ENCODE results near the gene ICOSLG.
"Not testable (repeated sequence)": the region's sequence is repeated elsewhere in the genome, so short reads cannot be mapped to it uniquely, and the experiment has no call there.

The ICOSLG gene, protein sequence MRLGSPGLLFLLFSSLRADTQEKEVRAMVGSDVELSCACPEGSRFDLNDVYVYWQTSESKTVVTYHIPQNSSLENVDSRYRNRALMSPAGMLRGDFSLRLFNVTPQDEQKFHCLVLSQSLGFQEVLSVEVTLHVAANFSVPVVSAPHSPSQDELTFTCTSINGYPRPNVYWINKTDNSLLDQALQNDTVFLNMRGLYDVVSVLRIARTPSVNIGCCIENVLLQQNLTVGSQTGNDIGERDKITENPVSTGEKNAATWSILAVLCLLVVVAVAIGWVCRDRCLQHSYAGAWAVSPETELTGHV

DNA sequence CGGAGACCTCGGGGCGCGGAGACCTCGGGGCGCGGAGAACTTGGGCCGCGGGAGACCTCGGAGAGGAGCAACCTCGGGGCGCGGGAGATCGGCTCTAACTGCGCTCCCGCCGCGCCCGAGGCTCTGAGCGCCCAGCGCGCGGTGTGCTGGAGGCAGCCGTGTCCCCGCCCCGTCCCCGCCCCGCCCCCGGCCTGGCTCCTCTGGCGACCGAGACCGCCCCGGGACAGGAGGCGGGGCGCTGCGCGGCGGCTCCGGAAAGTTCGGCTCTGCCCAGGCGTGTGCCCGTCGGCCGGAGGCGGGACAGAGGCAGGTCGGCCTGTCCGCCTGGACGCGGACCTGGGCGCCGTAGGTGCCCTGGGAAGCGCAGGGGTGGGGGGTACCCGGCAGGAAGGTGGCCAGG lies at the start of gene ICOSLG:
Gene ICOSLG (minus strand): TSS at position 102 of the 400 bp plus-strand sequence. CDS start 126 bp downstream, outside the sequence.
- DNase-seq: not testable (repeated sequence)

DNA sequence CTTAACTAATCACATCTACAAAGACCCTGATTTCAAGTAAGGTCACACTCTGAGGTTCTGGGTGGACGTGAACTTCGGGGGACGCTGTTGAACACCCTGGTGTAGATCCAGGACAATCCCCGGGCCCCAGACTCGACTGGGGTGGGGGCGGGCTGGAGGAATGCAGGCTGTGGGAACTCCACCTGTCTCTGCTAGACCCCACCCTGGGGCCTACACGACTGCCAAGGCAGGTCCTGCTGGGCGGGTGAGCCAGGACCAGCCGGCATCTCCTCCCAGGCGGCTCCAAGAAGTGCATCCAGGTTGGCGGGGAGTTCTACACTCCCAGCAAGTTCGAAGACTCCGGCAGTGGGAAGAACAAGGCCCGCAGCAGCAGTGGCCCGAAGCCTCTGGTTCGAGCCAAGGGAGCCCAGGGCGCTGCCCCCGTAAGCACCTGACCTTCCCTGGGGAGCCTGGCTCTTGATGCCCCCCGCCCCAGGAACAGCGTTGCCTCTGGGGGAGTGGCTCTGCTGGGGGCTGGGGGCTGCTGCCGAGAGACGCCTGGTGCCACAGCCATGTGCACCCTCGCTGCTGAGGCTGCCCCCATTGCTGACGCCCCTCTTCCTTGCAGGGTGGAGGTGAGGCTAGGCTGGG lies 48.8 kb upstream of the ICOSLG start:
- DNase-seq: no peak

DNA sequence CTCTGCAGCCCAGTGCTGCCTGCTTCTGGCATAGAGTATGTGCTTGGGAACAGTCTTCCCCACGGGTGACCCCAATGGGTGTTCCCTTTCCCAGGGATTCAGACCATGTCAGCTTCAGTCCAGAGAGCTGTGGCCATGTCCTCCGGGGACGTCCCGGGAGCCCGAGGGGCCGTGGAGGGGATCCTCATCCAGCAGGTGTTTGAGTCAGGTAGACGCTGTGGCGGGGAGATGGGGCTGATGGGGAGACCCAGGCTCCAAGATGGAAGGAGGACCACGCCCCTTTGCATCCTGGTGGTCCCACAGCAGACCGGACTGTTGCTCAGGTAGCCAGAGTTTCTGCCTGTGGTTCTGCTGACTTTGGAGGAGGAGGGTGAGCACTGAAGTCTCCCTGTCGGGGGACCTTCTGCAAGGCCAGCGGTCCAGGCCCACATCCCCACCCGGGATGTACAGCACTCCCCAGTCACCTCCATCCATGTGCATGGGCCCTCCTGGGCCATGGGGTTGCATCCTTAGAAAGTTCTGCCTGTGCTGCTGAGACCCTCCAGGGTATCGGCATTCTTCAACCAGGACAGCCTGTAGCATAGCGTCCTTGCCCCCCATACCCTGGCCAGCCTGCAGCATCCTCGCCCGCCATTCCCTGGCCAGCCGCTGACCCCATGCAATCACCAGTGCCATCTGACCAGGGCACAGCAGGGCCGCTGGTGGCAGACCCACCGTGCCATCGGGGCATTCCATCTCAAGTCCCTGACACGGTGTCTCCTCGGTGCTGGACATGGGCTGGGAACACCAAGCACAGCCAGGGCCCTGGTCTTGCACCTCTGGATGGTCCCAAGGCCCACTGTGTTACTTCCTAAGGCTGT lies 47.7 kb upstream of the ICOSLG start:
- no peak for DNase-seq

DNA sequence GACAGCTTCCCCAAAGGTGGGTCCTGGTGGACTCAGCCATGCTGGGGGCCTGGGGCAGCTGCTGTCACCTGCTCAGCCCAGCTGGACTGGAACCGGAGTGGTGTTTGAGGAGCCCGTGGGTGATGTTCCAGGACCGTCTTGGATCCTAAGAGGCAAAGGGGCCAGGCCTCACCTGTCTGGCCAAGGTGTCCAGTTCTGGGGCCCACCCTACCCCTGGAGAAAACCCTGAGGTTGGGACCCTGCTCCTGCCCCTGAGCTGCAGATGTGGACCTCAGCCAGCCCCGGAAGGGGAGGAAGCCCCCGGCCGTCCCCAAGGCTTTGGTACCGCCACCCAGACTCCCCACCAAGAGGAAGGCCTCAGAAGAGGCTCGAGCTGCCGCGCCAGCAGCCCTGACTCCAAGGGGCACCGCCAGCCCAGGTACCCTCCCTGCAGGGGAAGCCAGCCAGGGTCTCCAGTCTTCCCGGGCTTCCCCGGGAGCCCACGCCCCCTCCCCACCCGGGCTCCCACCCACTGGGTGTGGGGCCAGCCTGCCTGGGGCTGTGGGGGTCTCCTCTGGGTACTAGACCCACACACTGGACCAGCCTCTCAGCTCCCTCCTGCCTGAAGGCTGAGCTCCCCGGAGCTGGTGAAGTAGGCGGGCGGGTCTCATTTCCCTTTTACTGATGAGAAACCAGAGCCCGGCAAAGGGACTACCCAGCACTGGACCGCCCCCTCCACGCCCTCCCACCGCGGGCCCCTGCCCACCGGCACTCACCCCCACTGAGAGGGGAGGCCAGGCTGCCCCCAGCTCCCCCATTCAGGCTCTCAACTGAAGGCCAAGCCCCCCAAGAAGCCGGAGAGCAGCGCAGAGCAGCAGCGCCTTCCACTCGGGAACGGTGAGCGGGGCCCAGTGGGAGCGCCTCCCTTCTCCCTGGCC lies 46.2 kb upstream of the ICOSLG start:
- no peak for DNase-seq

DNA sequence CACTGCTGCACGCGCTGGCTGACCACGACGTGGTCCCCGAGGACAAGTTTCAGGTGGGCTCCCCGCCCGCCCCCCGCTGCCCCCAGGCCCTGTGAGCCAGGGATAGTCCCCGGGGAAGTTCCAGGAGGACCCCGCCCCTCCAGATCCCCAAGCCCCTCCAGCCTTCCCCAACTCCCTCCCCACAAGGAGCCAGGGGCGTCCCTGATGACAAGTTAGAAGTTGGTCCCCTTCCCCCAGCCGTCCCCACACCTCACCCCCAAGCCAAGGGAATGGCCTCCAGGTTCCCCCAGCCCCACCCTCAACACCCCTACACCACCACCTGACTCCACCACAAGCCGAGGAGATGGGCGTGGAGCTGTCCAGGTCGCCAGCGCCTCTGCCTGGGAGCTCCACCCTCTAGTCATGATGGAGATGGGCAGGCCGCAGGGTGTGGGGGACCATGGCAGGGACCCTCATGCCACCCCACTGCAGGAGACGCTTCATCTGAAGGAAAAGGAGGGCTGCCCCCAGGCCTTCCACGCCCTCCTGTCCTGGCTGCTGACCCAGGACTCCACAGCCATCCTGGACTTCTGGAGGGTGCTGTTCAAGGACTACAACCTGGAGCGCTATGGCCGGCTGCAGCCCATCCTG lies 45.5 kb upstream of the ICOSLG start:
- no peak for DNase-seq

DNA sequence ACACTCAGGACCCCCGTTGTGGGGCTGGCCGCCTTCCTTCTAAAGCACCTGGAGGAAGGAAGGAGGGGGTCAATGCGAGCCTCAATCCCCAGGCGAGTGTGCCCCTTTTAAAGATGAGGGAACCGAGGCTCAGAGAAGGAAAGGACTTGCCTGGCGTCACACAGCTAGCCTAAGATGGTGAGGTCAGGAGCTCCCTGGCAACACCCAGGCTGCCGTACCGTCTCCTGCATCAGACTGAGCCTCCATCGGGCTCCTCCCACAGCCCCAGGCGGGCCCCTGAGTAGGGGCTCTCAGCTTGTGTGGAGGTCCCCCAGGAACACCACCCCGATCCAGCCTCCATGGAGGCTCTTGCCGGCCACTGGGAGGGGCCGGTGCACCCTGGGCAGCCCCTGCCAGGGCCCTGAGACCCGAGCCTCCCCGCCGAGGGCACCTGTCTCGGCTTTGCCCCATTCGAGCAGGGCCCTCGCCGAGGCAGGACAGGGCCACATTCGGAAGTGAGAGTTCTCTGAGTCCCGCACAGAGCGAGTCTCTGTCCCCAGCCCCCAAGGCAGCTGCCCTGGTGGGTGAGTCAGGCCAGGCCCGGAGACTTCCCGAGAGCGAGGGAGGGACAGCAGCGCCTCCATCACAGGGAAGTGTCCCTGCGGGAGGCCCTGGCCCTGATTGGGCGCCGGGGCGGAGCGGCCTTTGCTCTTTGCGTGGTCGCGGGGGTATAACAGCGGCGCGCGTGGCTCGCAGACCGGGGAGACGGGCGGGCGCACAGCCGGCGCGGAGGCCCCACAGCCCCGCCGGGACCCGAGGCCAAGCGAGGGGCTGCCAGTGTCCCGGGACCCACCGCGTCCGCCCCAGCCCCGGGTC lies 44.6 kb upstream of the ICOSLG start, which contains the start of gene AIRE:
Gene AIRE (plus strand): TSS at position 739 of the 855 bp plus-strand sequence. CDS start 131 bp downstream, outside the sequence.
- no peak for DNase-seq

DNA sequence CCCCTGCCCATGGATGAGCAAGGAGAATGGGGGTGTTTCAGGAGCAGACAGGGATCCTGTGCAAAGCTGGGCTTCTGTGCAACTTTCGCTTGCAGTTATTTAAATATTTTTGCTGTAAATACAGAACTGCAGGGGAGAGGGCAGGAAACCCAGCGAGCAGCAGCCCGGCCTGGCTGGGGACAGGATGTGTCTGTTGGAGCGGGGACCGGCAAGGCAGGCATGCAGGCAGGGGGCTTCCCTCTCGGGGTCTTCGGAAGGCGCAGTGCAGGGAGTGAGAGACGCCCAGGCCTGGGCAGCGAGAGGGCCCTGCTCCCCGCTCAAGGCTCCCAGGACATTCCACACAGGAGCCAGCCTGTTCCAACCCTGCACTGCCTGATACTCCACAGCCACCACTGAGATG lies 43.2 kb upstream of the ICOSLG start:
- DNase-seq: no peak

DNA sequence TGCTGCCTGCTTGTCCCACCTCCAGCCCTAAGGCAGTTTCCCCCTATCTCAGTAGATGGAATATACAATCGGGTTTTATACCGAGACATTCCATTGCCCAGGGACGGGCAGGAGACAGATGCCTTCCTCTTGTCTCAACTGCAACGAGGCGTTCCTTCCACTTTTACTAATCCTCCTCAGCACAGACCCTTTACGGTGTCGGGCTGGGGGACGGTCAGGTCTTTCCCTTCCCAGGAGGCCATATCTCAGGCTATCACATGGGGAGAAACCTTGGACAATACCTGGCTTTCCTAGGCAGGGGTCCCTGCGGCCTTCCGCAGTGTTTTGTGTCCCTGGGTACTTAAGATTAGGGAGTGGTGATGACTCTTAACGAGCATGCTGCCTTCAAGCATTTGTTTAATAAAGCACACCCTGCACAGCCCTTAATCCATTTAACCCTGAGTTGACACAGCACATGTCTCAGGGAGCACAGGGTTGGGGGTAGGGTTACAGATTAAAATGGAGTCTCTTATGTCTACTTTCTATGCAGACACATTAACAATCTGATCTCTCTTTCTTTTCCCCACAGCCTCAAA lies 42.6 kb upstream of the ICOSLG start:
- DNase-seq: not testable (repeated sequence)

DNA sequence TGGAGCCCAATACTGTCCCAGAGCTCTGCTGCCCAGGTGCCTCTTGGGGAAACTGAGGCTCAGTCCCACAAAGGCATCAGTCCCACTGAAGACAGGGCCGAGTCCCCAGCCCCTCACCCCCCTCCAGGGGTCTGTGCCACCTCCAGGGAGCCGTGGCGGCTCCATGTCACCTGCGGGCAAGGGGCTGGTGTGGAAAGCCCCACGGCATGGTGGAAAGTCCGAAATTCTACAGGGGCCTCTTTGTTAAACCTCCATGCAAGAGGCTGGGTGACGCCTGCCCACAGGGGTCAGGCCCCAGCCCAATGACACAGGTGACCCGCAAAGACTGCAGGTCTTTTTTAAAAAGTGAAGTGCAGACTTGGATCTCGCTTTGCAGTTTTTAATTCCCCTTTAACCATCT lies 41.6 kb upstream of the ICOSLG start:
- no peak for DNase-seq

DNA sequence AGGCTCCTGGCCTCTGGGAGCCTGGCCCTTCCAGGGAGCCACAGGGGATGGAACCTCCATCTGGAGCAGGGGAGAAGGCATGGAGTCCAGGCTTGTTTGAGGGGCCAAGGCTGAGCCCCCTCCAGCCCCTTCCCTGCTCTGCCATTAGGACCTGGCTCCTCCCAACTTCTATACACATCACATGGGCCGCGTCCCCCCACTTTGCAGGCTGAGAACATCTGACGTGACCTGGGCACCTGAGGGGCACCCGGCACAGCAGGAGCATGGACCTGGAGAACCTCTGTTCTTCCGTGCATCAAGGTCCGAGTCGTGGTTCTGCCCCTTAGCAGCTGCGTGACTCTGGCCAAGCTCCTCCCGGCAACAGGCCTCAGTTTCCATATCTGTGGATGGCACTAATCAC lies 41.1 kb upstream of the ICOSLG start:
- DNase-seq: no peak

DNA sequence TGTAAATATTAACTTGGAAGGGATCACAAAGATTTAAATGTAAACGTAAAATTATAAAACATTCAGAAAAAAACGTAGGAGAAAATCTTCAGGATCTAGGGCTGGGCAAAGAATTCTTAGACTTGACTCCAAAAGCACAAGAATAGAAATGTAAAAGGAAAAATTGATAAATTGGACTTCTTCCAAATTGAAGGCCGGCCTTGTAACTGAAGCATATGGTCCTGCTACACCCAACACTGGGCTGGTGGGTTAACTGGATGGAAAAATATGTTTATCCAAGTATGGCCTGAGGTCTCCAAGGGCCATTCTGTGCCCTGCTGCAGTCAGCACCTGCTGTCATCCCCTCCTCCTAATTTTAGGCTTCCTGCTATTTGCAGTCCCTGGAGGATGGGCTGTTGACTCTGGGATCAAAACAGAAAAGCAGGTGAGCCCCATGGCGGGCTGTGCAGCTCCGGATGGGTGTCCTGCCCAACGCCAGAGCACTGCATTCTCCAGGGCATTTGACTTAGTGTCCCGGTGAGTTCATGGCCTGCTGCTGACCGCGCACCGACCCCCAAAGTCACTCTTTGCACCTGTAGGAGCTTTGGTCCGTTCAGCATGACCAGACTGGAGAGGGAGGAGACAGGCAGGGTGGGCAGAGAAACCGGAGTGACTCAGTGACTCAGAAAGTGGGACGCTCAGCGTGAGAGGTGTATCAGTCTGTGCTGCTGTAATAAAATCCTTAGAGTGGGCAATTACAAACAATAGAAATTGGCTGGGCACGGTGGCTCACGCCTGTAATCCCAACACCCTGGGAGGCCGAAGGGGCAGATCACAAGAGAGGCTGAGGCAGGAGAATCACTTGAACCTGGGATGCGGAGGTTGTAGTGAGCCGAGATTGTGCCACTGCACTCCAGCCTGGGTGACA lies 38.9 kb upstream of the ICOSLG start:
- no peak for DNase-seq

DNA sequence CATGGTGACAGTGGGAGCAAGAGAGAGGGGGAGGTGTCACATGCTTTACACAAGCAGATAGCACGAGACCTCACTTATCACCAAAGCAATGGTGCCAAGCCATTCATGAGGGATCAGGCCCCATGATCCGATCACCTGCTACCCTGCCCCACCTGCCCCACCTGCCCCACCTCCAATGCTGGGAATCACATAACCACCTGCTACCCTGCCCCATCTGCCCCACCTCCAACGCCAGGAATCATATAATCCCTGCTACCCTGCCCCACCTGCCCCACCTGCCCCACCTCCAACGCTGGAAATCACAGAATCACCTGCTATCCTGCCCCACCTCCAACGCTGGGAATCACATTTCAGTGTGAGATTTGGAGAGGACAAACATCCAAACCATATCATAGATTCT lies 34.3 kb upstream of the ICOSLG start:
- no peak for DNase-seq

DNA sequence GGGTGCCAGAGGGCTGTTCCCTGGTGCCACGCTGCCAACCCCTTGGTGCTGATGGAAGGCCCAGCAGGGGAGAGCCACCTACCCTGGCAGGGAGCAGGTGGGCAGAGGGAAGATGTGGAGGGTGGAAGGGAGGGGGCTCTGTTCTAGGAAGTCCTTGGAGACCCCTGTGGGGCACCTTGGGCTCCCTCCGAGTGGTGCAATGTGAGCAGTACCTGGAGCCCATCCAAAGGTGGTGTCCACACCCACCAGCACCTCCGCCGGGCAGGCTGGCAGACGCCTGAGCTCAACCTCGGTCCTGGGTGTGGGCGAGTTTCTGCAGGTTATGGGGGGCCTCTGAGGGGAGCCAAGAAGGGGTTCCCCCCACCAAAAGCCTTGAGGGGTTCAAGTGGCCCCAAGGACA lies 32.3 kb upstream of the ICOSLG start:
- no peak for DNase-seq

DNA sequence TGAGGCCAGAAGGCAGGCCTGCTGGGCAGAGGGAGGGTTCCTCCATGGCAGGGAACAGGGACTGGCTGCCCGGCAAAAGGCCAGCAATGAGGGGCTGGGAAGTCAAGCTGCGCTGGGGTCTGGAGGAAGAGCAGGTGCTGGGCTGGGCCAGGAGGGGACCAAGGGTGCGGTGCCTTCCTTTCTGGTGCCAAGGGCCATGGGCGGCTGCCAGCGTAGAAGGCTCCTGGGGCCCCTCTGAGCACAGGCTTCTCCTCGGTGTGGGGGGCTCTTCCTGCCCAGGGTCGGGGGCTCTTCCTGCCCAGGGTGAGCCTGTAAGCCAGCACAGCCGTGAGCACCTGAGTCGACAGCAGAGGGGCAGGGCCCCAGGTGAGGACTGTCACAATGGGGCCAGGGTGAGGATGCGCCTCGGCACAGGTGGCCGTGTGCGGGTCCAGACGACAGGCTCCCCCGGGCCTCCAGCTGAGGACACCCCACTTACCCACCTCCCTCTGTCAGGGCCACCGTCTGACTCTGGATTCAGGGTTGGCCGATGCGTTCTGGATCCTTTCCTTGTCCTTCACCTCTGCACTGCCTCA lies 31.6 kb upstream of the ICOSLG start:
- no peak for DNase-seq

DNA sequence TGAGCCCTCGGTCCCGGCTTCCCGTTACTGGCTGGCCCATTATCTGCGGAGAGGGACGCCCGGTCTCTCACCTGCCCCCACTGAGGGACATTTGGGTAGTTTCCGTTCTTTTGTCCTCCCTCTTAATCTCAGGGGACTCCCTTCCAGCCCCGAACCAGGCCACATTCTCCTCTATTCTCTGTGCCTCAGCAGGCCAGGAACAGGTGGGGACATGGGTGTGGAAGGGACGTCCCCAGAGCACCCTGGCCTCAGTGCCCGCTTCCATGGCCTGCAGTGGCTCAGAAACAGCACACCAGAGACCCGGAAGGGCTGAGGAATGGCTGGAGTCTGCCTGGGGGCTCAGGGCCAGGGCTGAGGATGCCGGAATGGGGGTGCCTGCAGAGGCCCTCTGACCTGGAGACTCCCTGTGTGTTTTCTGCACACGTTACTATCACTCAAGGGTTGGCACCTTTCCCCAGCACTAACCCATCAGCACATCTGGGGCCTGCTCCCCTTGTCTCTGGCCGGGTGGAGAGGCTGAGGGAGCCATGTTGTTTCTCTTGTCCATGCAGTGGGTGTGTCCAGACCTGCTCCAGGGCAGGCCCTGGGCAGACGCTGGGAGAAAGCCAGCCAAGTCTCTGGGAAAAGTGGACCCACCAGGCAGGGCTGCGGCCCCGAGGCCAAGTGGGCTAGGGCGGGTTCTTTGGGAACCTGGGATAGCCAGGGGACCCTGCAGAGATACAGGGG lies 31.0 kb upstream of the ICOSLG start:
- no peak for DNase-seq

DNA sequence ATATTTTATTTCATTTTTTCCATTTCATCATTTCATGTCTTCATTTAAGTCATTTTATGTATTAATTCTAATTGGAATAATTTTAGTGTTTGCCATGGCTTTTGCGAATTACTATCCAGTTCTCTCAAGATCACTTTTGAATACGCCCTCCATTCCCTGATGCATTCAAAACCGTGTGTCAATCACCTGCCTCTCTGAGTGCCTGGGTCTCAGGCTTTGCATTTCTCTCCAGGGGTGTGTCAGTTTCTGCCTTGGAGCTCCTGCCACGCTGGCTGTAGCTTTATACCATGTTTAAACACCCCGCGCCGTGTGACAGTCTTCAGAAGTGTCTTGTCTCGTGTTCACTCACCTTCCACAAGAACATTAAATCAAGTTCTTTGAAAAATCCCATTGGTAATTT lies 28.3 kb upstream of the ICOSLG start:
- DNase-seq: no peak

DNA sequence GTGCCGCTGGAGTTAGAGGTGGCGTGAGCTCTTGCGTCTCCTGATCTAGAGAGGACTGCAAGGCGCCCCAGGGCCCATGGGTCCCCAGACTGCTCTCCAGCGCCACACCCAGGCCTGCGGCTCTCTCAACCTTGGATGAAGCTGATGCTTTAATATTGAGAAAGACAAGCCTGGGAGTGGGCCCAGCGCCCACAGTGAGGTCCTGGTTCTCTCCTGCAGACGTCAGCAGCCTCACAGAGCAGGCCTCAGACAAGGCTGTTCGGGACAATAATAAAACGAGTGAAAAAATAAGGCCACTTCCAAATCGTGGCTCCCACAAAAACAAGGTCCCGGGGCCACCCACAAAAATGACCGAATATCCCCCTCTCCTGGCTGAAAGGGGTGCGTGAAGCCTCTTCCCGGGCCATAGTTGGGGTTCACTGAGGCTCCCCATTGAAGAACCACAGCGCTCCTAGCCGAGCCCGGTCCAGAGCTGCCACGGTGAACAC lies 27.0 kb upstream of the ICOSLG start:
- no peak for DNase-seq

DNA sequence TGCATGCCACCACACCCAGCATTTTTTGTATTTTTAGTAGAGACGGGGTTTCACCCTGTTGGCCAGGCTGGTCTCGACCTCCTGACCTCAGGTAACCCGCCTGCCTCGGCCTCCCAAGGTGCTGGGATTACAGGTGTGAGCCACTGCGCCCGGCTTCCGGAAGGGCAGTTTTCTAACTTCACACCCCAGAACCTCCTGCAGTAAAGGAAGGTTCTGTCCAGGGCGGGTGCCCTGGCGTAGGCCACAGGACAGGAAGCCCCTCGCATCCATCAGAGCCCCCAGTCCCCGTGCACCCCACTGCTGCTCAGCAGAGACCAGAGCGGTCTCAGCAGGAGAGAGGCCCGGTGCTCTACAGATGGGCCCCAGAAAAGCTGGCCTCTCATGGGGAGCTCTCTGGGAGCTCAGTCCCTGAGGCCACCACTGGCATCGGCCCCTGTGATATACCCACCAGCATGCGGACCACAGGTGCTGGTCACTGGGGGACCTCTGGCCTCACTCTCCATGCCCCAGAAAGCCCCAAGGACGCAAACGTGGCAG lies 25.1 kb upstream of the ICOSLG start:
- no peak for DNase-seq
